Measurements from ENCODE around the gene TINAGL1.
"Not testable (repeated sequence)": the region's sequence is repeated elsewhere in the genome, so short reads cannot be mapped to it uniquely, and the experiment has no call there.

Gene TINAGL1

GRCh38 chr1:31584869-31585735 lies 8.8 kb downstream of the TINAGL1 start:
- H4K5ac ChIP-seq (ENCODE audit: low read length) = no peak overlapping the region
- no peaks in the 10 kb centered on the region for H3K79me1 ChIP-seq (ENCODE audit: low read length)
- H3K27ac ChIP-seq (ENCODE audit: low read depth, low read length) = no peak overlapping the region
- no peaks in the 10 kb centered on the region for H3K36me3 ChIP-seq (ENCODE audit: control insufficient read depth, insufficient read depth, low read length)
- H2BK15ac ChIP-seq (replicated peaks; ENCODE audit: low read depth) = no peak overlapping the region
- no peak overlapping the region for H3K4ac ChIP-seq (ENCODE audit: low read depth, low read length)
- no peaks in the 10 kb centered on the region for H3K27me3 ChIP-seq (ENCODE audit: insufficient read depth, low read length, poor library complexity)
- H3K56ac ChIP-seq (ENCODE audit: low read length) = no peak overlapping the region
- no peak overlapping the region for H3K4me3 ChIP-seq (ENCODE audit: low read length)
- no peak overlapping the region for H3K18ac ChIP-seq (ENCODE audit: low read length)
- H2BK5ac ChIP-seq (ENCODE audit: low read length) = no peak overlapping the region
- H3K4me1 ChIP-seq (ENCODE audit: control insufficient read depth, low read depth, low read length) = no peaks in the 10 kb centered on the region
- no peak overlapping the region for H3K4me2 ChIP-seq (ENCODE audit: low read length)
- H3K79me2 ChIP-seq (ENCODE audit: control insufficient read depth, insufficient read depth, low read length) = no peaks in the 10 kb centered on the region
- no peak overlapping the region for H4K8ac ChIP-seq (ENCODE audit: low read depth, low read length)
- no peak overlapping the region for H2AK5ac ChIP-seq (ENCODE audit: low read length)
- H3K23ac ChIP-seq (ENCODE audit: low read length) = no peak overlapping the region
- no CpG with 5 or more reads among the region's 27 CpGs for WGBS (ENCODE audit: extremely low coverage, insufficient coverage, low lambda C conversion rate)
- no peak overlapping the region for H3K9ac ChIP-seq (ENCODE audit: low read length)
- H2BK120ac ChIP-seq (ENCODE audit: low read depth, low read length) = no peak overlapping the region
- DNase-seq = no peak

GRCh38 chr1:31585736-31586365 lies 9.5 kb downstream of the TINAGL1 start:
- Histone ChIP-seq H3K36me3 (ENCODE audit: control insufficient read depth, insufficient read depth, low read length) (no peaks in the 10 kb centered on the region), H3K4ac (ENCODE audit: low read depth, low read length) (no peak overlapping the region), H3K4me2 (ENCODE audit: low read length) (no peak overlapping the region), H2BK5ac (ENCODE audit: low read length) (no peak overlapping the region), H4K5ac (ENCODE audit: low read length) (no peak overlapping the region), H2BK15ac (replicated peaks; ENCODE audit: low read depth) (no peak overlapping the region), H3K79me1 (ENCODE audit: low read length) (no peaks in the 10 kb centered on the region), H3K23ac (ENCODE audit: low read length) (no peak overlapping the region), H2BK120ac (ENCODE audit: low read depth, low read length) (no peak overlapping the region), H3K79me2 (ENCODE audit: control insufficient read depth, insufficient read depth, low read length) (no peaks in the 10 kb centered on the region), H2AK5ac (ENCODE audit: low read length) (no peak overlapping the region), H3K9ac (ENCODE audit: low read length) (no peak overlapping the region), H3K27me3 (ENCODE audit: insufficient read depth, low read length, poor library complexity) (no peaks in the 10 kb centered on the region), H4K8ac (ENCODE audit: low read depth, low read length) (no peak overlapping the region), H3K18ac (ENCODE audit: low read length) (no peak overlapping the region), H3K56ac (ENCODE audit: low read length) (no peak overlapping the region), H3K4me3 (ENCODE audit: low read length) (no peak overlapping the region), H3K4me1 (ENCODE audit: control insufficient read depth, low read depth, low read length) (no peaks in the 10 kb centered on the region), H3K27ac (ENCODE audit: low read depth, low read length) (no peak overlapping the region)
- WGBS (ENCODE audit: extremely low coverage, insufficient coverage, low lambda C conversion rate) = no CpG with 5 or more reads among the region's 11 CpGs
- no peak for DNase-seq

- no peak overlapping the region for H2BK15ac ChIP-seq (replicated peaks; ENCODE audit: low read depth)
- H2AK5ac ChIP-seq (ENCODE audit: low read length) = no peak overlapping the region
- H2BK120ac ChIP-seq (ENCODE audit: low read depth, low read length) = no peak overlapping the region
- no peak overlapping the region for H2BK5ac ChIP-seq (ENCODE audit: low read length)
- no peak overlapping the region for H3K4ac ChIP-seq (ENCODE audit: low read depth, low read length)
- H3K4me3 ChIP-seq (ENCODE audit: low read length) = no peak overlapping the region
- no peaks in the 10 kb centered on the region for H3K79me1 ChIP-seq (ENCODE audit: low read length)
- H3K27me3 ChIP-seq (ENCODE audit: insufficient read depth, low read length, poor library complexity) = no peaks in the 10 kb centered on the region
- H4K8ac ChIP-seq (ENCODE audit: low read depth, low read length) = no peak overlapping the region
- no CpG with 5 or more reads among the region's 47 CpGs for WGBS (ENCODE audit: extremely low coverage, insufficient coverage, low lambda C conversion rate)
- H3K4me1 ChIP-seq (ENCODE audit: control insufficient read depth, low read depth, low read length) = no peaks in the 10 kb centered on the region
- no peak overlapping the region for H4K5ac ChIP-seq (ENCODE audit: low read length)
- H3K9ac ChIP-seq (ENCODE audit: low read length) = no peak overlapping the region
- no peaks in the 10 kb centered on the region for H3K79me2 ChIP-seq (ENCODE audit: control insufficient read depth, insufficient read depth, low read length)
- H3K4me2 ChIP-seq (ENCODE audit: low read length) = no peak overlapping the region
- H3K27ac ChIP-seq (ENCODE audit: low read depth, low read length) = no peak overlapping the region
- H3K23ac ChIP-seq (ENCODE audit: low read length) = no peak overlapping the region
- no peaks in the 10 kb centered on the region for H3K36me3 ChIP-seq (ENCODE audit: control insufficient read depth, insufficient read depth, low read length)
- H3K18ac ChIP-seq (ENCODE audit: low read length) = no peak overlapping the region
- no peak for DNase-seq
- H3K56ac ChIP-seq (ENCODE audit: low read length) = no peak overlapping the region
These were observed 10.3 kb downstream of the TINAGL1 start for GRCh38 chr1:31586376-31587327.

GRCh38 chr1:31587328-31587699 lies 11.0 kb downstream of the TINAGL1 start:
- not testable (repeated sequence) for H2AK5ac ChIP-seq (ENCODE audit: low read length); H3K9ac ChIP-seq (ENCODE audit: low read length); H3K4ac ChIP-seq (ENCODE audit: low read depth, low read length); DNase-seq; H4K8ac ChIP-seq (ENCODE audit: low read depth, low read length); H3K23ac ChIP-seq (ENCODE audit: low read length); H2BK120ac ChIP-seq (ENCODE audit: low read depth, low read length); H3K27ac ChIP-seq (ENCODE audit: low read depth, low read length); H2BK5ac ChIP-seq (ENCODE audit: low read length); H3K4me3 ChIP-seq (ENCODE audit: low read length); H3K27me3 ChIP-seq (ENCODE audit: insufficient read depth, low read length, poor library complexity); H3K4me1 ChIP-seq (ENCODE audit: control insufficient read depth, low read depth, low read length); H3K4me2 ChIP-seq (ENCODE audit: low read length); H4K5ac ChIP-seq (ENCODE audit: low read length); H3K36me3 ChIP-seq (ENCODE audit: control insufficient read depth, insufficient read depth, low read length); H3K56ac ChIP-seq (ENCODE audit: low read length); H3K79me2 ChIP-seq (ENCODE audit: control insufficient read depth, insufficient read depth, low read length); H3K18ac ChIP-seq (ENCODE audit: low read length); H3K79me1 ChIP-seq (ENCODE audit: low read length); H2BK15ac ChIP-seq (replicated peaks; ENCODE audit: low read depth)
- WGBS (ENCODE audit: extremely low coverage, insufficient coverage, low lambda C conversion rate) = no CpG with 5 or more reads among the region's 5 CpGs

GRCh38 chr1:31587720-31588423 lies 11.6 kb downstream of the TINAGL1 start:
- H3K4me1 ChIP-seq (ENCODE audit: control insufficient read depth, low read depth, low read length) = no peaks in the 10 kb centered on the region
- H3K27ac ChIP-seq (ENCODE audit: low read depth, low read length) = no peak overlapping the region
- H2BK5ac ChIP-seq (ENCODE audit: low read length) = no peak overlapping the region
- H4K5ac ChIP-seq (ENCODE audit: low read length) = no peak overlapping the region
- H3K79me1 ChIP-seq (ENCODE audit: low read length) = no peaks in the 10 kb centered on the region
- H2AK5ac ChIP-seq (ENCODE audit: low read length) = peak overlapping the region; percentile 96
- peak overlapping the region; percentile 64 for H3K56ac ChIP-seq (ENCODE audit: low read length)
- H4K8ac ChIP-seq (ENCODE audit: low read depth, low read length) = no peak overlapping the region
- H3K36me3 ChIP-seq (ENCODE audit: control insufficient read depth, insufficient read depth, low read length) = no peaks in the 10 kb centered on the region
- no peaks in the 10 kb centered on the region for H3K79me2 ChIP-seq (ENCODE audit: control insufficient read depth, insufficient read depth, low read length)
- H3K9ac ChIP-seq (ENCODE audit: low read length) = no peak overlapping the region
- H3K27me3 ChIP-seq (ENCODE audit: insufficient read depth, low read length, poor library complexity) = no peaks in the 10 kb centered on the region
- H3K4ac ChIP-seq (ENCODE audit: low read depth, low read length) = no peak overlapping the region
- no CpG with 5 or more reads among the region's 14 CpGs for WGBS (ENCODE audit: extremely low coverage, insufficient coverage, low lambda C conversion rate)
- H3K4me3 ChIP-seq (ENCODE audit: low read length) = no peak overlapping the region
- peak; percentile 82 for DNase-seq
- no peak overlapping the region for H2BK15ac ChIP-seq (replicated peaks; ENCODE audit: low read depth)
- H3K4me2 ChIP-seq (ENCODE audit: low read length) = no peak overlapping the region
- no peak overlapping the region for H3K23ac ChIP-seq (ENCODE audit: low read length)
- no peak overlapping the region for H2BK120ac ChIP-seq (ENCODE audit: low read depth, low read length)
- H3K18ac ChIP-seq (ENCODE audit: low read length) = no peak overlapping the region
